PFSK-1 (cell line): ENCODE results near the gene NPPC.

ENCODE experiments used
- FOXP2 ChIP-seq: optimal IDR thresholded peaks from 2 replicates; pipeline ENCODE3; 2011; ENCODE audit warnings: borderline replicate concordance, control low read depth, inconsistent platforms; ENCODE audit not compliant: insufficient read depth; ENCODE audit errors: extremely low read length, extremely low read depth
- POLR2AphosphoS5 ChIP-seq: IDR thresholded peaks from 2 replicates; pipeline ENCODE4 v1.6.1; 2012; ENCODE audit warnings: low read depth, mild to moderate bottlenecking, control low read depth, low read length, moderate library complexity
- SIN3A ChIP-seq: IDR thresholded peaks from 2 replicates; pipeline ENCODE4 v1.6.1; 2012; ENCODE audit warnings: mild to moderate bottlenecking, low read length, moderate library complexity, borderline replicate concordance; ENCODE audit not compliant: insufficient read depth
- TAF1 ChIP-seq: IDR thresholded peaks from 2 replicates; pipeline ENCODE4 v1.6.1; 2012; ENCODE audit warnings: low read length, control low read depth, borderline replicate concordance; ENCODE audit not compliant: insufficient read depth
- TF ChIP-seq, protein P1 (sequence below), 2 experiments: IDR thresholded peaks; 2 replicates each; pipeline versions ENCODE4 v1.6.1 to v1.8.0; 2011 to 2012; ENCODE audit warnings: low read depth in 2 of 2, low read length in 2 of 2, control low read depth in 1 of 2, inconsistent platforms in 1 of 2, mild to moderate bottlenecking in 1 of 2, moderate library complexity in 1 of 2; ENCODE audit not compliant: insufficient read depth in 1 of 2

DNA sequence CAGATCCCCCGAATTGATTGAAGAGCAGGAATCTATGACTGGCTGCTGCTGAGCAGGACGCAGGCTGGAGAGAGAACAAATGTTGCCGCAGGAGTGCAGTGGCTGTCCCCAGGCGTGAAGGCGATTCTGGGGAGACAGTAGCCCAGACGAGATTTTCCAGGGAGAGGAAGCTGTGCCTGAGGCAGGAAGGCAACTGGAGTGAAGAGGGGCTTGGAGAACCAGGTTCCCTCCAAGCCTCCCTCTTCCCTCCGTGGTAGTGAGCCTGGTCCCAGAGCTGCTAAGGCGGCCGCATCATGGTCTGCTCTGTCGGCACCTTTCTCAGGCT is 1.3 kb upstream of the NPPC start:
- no peak for TF ChIP-seq POLR2AphosphoS5
- TF ChIP-seq, protein P1, sequence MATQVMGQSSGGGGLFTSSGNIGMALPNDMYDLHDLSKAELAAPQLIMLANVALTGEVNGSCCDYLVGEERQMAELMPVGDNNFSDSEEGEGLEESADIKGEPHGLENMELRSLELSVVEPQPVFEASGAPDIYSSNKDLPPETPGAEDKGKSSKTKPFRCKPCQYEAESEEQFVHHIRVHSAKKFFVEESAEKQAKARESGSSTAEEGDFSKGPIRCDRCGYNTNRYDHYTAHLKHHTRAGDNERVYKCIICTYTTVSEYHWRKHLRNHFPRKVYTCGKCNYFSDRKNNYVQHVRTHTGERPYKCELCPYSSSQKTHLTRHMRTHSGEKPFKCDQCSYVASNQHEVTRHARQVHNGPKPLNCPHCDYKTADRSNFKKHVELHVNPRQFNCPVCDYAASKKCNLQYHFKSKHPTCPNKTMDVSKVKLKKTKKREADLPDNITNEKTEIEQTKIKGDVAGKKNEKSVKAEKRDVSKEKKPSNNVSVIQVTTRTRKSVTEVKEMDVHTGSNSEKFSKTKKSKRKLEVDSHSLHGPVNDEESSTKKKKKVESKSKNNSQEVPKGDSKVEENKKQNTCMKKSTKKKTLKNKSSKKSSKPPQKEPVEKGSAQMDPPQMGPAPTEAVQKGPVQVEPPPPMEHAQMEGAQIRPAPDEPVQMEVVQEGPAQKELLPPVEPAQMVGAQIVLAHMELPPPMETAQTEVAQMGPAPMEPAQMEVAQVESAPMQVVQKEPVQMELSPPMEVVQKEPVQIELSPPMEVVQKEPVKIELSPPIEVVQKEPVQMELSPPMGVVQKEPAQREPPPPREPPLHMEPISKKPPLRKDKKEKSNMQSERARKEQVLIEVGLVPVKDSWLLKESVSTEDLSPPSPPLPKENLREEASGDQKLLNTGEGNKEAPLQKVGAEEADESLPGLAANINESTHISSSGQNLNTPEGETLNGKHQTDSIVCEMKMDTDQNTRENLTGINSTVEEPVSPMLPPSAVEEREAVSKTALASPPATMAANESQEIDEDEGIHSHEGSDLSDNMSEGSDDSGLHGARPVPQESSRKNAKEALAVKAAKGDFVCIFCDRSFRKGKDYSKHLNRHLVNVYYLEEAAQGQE (IDR thresholded peaks at IDR 0.05; ENCODE audit: insufficient read depth in 1 of 2, low read depth in 2 of 2, low read length in 2 of 2): no peak
- no peak for TF ChIP-seq SIN3A
- TF ChIP-seq TAF1: no peak
- no peak for TF ChIP-seq FOXP2
